HCT116 (cell line): ENCODE measurements around the gene NBPF12.

Experiments
- CEBPB ChIP-seq: IDR thresholded peaks from 2 replicates; pipeline ENCODE4 v1.6.1; 2012; ENCODE audit warnings: low read depth
- EZH2phosphoT487 ChIP-seq: fragments of 200-600 bp; IDR thresholded peaks from 2 replicates; pipeline ENCODE4 v1.6.1; 2018; ENCODE audit warnings: antibody characterized with exemption, borderline replicate concordance
- POLR2A ChIP-seq: IDR thresholded peaks from 2 replicates; pipeline ENCODE4 v1.7.0; 2011; ENCODE audit warnings: borderline replicate concordance; ENCODE audit not compliant: insufficient read depth, insufficient read length; ENCODE audit errors: extremely low read depth
- POLR2AphosphoS5 ChIP-seq: IDR thresholded peaks from 2 replicates; pipeline ENCODE4 v1.6.1; 2011; ENCODE audit warnings: mild to moderate bottlenecking, low read depth, low read length, moderate library complexity
- RAD21 ChIP-seq: IDR thresholded peaks from 2 replicates; pipeline ENCODE4 v1.6.1; 2012; ENCODE audit warnings: low read depth, mild to moderate bottlenecking
- SRF ChIP-seq: IDR thresholded peaks from 2 replicates; pipeline ENCODE4 v1.6.1; 2012; ENCODE audit warnings: low read depth
- TCF7L2 ChIP-seq: IDR thresholded peaks from 2 replicates; pipeline ENCODE4 v1.7.0; 2011; ENCODE audit warnings: borderline replicate concordance, inconsistent platforms; ENCODE audit not compliant: insufficient read depth, insufficient read length; ENCODE audit errors: extremely low read depth
- ZNF274 ChIP-seq: fragments of 200-500 bp; sonication (Bioruptor generic); IDR thresholded peaks from 2 replicates; pipeline ENCODE4 v1.6.1; 2014; ENCODE audit warnings: mild to moderate bottlenecking, low read depth, low read length, inconsistent platforms
- TF ChIP-seq, protein P1 (sequence below), 3 experiments: fragments of 200-600 bp in 1 of 3; sonication (generic) in 1 of 3; IDR thresholded peaks in 2 of 3; conservative IDR thresholded peaks in 1 of 3; 2 replicates each; pipeline ENCODE4 v1.5.1; 2012 to 2017; ENCODE audit warnings: low read depth in 2 of 3, low read length in 2 of 3, antibody characterized with exemption in 1 of 3, borderline replicate concordance in 1 of 3, control low read depth in 1 of 3, mild to moderate bottlenecking in 1 of 3, mixed read lengths in 1 of 3, mixed run types in 1 of 3, moderate library complexity in 1 of 3; ENCODE audit not compliant: insufficient read depth in 1 of 3
- TF ChIP-seq, protein P2 (sequence below): IDR thresholded peaks from 2 replicates; pipeline ENCODE4 v1.6.1; 2012
- TF ChIP-seq, protein P3 (sequence below): IDR thresholded peaks from 2 replicates; pipeline ENCODE4 v1.6.1; 2011; ENCODE audit warnings: mild to moderate bottlenecking, low read length, moderate library complexity; ENCODE audit not compliant: insufficient replicate concordance; ENCODE audit errors: extremely low read depth
- TF ChIP-seq, protein P4 (sequence below): IDR thresholded peaks from 2 replicates; pipeline ENCODE4 v1.6.1; 2012; ENCODE audit warnings: low read depth

DNA sequence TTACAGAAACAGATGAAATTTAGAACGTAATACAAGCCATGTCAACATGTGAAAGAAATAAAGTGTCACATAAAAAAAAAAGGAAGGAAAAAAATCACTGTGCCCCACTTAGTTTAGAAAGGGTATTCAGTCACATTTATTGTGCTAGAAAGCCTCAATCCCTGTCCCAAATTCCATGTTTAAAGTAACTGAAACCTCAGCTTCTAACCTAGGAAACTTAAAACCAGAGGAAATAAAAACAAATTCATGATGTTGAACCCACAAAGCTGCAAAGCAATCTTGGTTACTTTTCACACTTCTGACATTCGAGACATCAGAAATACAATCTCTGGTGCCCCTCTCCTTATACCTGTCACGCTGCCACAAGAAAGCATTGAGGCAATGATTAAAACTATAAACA lies 101.8 kb downstream of the NBPF12 start:
- TF ChIP-seq, protein P1, sequence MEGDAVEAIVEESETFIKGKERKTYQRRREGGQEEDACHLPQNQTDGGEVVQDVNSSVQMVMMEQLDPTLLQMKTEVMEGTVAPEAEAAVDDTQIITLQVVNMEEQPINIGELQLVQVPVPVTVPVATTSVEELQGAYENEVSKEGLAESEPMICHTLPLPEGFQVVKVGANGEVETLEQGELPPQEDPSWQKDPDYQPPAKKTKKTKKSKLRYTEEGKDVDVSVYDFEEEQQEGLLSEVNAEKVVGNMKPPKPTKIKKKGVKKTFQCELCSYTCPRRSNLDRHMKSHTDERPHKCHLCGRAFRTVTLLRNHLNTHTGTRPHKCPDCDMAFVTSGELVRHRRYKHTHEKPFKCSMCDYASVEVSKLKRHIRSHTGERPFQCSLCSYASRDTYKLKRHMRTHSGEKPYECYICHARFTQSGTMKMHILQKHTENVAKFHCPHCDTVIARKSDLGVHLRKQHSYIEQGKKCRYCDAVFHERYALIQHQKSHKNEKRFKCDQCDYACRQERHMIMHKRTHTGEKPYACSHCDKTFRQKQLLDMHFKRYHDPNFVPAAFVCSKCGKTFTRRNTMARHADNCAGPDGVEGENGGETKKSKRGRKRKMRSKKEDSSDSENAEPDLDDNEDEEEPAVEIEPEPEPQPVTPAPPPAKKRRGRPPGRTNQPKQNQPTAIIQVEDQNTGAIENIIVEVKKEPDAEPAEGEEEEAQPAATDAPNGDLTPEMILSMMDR (IDR thresholded peaks at IDR 0.05 in 2 of 3, conservative IDR thresholded peaks at IDR 0.05 in 1 of 3; ENCODE audit: borderline replicate concordance in 1 of 3, insufficient read depth in 1 of 3, low read depth in 2 of 3, low read length in 2 of 3): no peak
- no peak for TF ChIP-seq TCF7L2
- no peak for TF ChIP-seq SRF
- no peak for TF ChIP-seq POLR2AphosphoS5
- no peak for TF ChIP-seq CEBPB
- TF ChIP-seq, protein P2, sequence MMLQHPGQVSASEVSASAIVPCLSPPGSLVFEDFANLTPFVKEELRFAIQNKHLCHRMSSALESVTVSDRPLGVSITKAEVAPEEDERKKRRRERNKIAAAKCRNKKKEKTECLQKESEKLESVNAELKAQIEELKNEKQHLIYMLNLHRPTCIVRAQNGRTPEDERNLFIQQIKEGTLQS: no peak
- TF ChIP-seq EZH2phosphoT487: no peak
- no peak for TF ChIP-seq RAD21
- TF ChIP-seq ZNF274: no peak
- no peak for TF ChIP-seq POLR2A
- TF ChIP-seq, protein P3, sequence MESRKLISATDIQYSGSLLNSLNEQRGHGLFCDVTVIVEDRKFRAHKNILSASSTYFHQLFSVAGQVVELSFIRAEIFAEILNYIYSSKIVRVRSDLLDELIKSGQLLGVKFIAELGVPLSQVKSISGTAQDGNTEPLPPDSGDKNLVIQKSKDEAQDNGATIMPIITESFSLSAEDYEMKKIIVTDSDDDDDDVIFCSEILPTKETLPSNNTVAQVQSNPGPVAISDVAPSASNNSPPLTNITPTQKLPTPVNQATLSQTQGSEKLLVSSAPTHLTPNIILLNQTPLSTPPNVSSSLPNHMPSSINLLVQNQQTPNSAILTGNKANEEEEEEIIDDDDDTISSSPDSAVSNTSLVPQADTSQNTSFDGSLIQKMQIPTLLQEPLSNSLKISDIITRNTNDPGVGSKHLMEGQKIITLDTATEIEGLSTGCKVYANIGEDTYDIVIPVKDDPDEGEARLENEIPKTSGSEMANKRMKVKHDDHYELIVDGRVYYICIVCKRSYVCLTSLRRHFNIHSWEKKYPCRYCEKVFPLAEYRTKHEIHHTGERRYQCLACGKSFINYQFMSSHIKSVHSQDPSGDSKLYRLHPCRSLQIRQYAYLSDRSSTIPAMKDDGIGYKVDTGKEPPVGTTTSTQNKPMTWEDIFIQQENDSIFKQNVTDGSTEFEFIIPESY: no peak
- TF ChIP-seq, protein P4, sequence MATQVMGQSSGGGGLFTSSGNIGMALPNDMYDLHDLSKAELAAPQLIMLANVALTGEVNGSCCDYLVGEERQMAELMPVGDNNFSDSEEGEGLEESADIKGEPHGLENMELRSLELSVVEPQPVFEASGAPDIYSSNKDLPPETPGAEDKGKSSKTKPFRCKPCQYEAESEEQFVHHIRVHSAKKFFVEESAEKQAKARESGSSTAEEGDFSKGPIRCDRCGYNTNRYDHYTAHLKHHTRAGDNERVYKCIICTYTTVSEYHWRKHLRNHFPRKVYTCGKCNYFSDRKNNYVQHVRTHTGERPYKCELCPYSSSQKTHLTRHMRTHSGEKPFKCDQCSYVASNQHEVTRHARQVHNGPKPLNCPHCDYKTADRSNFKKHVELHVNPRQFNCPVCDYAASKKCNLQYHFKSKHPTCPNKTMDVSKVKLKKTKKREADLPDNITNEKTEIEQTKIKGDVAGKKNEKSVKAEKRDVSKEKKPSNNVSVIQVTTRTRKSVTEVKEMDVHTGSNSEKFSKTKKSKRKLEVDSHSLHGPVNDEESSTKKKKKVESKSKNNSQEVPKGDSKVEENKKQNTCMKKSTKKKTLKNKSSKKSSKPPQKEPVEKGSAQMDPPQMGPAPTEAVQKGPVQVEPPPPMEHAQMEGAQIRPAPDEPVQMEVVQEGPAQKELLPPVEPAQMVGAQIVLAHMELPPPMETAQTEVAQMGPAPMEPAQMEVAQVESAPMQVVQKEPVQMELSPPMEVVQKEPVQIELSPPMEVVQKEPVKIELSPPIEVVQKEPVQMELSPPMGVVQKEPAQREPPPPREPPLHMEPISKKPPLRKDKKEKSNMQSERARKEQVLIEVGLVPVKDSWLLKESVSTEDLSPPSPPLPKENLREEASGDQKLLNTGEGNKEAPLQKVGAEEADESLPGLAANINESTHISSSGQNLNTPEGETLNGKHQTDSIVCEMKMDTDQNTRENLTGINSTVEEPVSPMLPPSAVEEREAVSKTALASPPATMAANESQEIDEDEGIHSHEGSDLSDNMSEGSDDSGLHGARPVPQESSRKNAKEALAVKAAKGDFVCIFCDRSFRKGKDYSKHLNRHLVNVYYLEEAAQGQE: no peak
